Hepatocyte (in vitro differentiated cells): ENCODE results near the gene GASK1A.

Source experiments
- EZH2 ChIP-seq: fragments of 200-600 bp; sonication (generic); IDR thresholded peaks from 2 replicates; pipeline ENCODE4 v1.6.1; 2016; ENCODE audit warnings: antibody characterized with exemption, mild to moderate bottlenecking, borderline replicate concordance
- TF ChIP-seq, protein P1 (sequence below): fragments of 200-600 bp; sonication (generic); IDR thresholded peaks from 2 replicates; pipeline ENCODE4 v1.5.1; 2016; ENCODE audit warnings: antibody characterized with exemption, mild to moderate bottlenecking; ENCODE audit not compliant: poor library complexity

- TF ChIP-seq, protein P1, sequence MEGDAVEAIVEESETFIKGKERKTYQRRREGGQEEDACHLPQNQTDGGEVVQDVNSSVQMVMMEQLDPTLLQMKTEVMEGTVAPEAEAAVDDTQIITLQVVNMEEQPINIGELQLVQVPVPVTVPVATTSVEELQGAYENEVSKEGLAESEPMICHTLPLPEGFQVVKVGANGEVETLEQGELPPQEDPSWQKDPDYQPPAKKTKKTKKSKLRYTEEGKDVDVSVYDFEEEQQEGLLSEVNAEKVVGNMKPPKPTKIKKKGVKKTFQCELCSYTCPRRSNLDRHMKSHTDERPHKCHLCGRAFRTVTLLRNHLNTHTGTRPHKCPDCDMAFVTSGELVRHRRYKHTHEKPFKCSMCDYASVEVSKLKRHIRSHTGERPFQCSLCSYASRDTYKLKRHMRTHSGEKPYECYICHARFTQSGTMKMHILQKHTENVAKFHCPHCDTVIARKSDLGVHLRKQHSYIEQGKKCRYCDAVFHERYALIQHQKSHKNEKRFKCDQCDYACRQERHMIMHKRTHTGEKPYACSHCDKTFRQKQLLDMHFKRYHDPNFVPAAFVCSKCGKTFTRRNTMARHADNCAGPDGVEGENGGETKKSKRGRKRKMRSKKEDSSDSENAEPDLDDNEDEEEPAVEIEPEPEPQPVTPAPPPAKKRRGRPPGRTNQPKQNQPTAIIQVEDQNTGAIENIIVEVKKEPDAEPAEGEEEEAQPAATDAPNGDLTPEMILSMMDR = no peak
- TF ChIP-seq EZH2 = no peak
Observed at GRCh38 chr3:43054754-43055153, 75.6 kb downstream of the GASK1A start.
